Adrenal gland (tissue), 5 donors: ENCODE measurements around the gene CDH16.

Experiments used
- CTCF ChIP-seq, 6 experiments: fragments of 450-650 bp in 4 of 6; fragments of 200-600 bp in 2 of 6; sonication (generic) in 1 of 6; IDR thresholded peaks; 1 replicate in 5 of 6; 2 replicates in 1 of 6; pipeline versions ENCODE4 v1.5.1 to v1.8.0; 2016 to 2021; ENCODE audit warnings: antibody characterized with exemption in 6 of 6, mild to moderate bottlenecking in 2 of 6, moderate library complexity in 1 of 6
- POLR2A ChIP-seq, 2 donors: fragments of 450-650 bp; IDR thresholded peaks; one replicate each; pipeline ENCODE4 v1.6.1; 2017; ENCODE audit warnings: antibody characterized with exemption in 2 of 2, mild to moderate bottlenecking in 2 of 2, moderate library complexity in 1 of 2
- donor health status: DM: no; HTN: no; CAD: no.

GRCh38 chr16:66905633-66906539 lies 12.8 kb downstream of the CDH16 start:
- no peak for TF ChIP-seq POLR2A (IDR thresholded peaks at IDR 0.05)
- no peak for TF ChIP-seq CTCF (IDR thresholded peaks at IDR 0.05)
